Measurements from ENCODE around the gene CACNA1E. TPM values are rescaled to one million over a fixed set of nuclear protein-coding genes. Genes with fewer than 3 reads are reported as not detected.

The CACNA1E gene
- total and polyA plus RNA-seq, 10 donors, result 0.02 to 6.1 (median 1.2) TPM

GRCh38 chr1:181763736-181764135 lies 280.4 kb downstream of the CACNA1E start:
- TF ChIP-seq POLR2A (IDR thresholded peaks at IDR 0.05), result no peak
- TF ChIP-seq POLR2AphosphoS5 (IDR thresholded peaks at IDR 0.05), result no peak
- TF ChIP-seq CTCF (IDR thresholded peaks at IDR 0.05 in 8 of 11, conservative IDR thresholded peaks at IDR 0.05 in 3 of 11), result no peak
- Histone ChIP-seq H3K9me3 (no peaks in the 10 kb centered on the region), H3K4me1 (no peaks in the 10 kb centered on the region), H3K27me3 (replicated peaks in 1 of 7) (peaks cover 0 to 7% (median 0%) of the 10 kb centered on the region in 7 donors), H3K36me3 (no peaks in the 10 kb centered on the region), H3K27ac (no peak overlapping the region), H3K4me3 (no peak overlapping the region)
- intact Hi-C loops (cut with DNase I; ENCODE audit: low total_unique reads), result no loop called here
- DNase-seq, result no peak

DNA sequence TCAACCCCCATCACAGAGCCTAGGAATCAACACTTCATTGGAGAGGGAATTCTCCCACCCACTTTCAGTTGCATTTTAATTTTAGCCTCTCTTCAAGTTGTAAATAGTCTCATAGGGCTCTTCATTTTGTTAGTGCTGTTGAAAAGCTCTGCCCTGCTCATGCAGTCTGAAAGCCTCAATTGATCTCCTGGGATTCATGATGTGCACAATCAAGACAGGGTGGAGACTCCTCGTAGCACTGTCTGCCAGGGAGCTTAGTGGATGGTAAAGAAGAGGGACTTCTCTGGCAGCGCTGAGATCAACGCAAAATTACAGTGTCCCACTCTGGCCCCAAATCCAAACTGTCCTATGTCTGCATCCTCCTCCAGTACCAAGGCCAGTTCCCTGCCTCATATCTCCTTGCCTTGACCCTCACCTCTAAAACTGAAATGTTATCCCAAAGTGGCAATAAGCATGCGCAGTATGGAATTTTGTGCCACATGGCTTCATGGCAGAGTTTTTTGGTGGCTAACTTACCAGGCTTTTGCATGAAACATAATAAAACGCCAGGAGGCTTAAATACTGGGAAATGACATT lies 282.2 kb downstream of the CACNA1E start:
- H3K36me3 ChIP-seq, result no peaks in the 10 kb centered on the region
- no peak for TF ChIP-seq POLR2AphosphoS5 (IDR thresholded peaks at IDR 0.05)
- no peak for TF ChIP-seq CTCF (IDR thresholded peaks at IDR 0.05 in 8 of 11, conservative IDR thresholded peaks at IDR 0.05 in 3 of 11)
- TF ChIP-seq POLR2A (IDR thresholded peaks at IDR 0.05), result no peak
- no peak overlapping the region for H3K27ac ChIP-seq
- no peak overlapping the region for H3K4me3 ChIP-seq
- no peaks in the 10 kb centered on the region for H3K9me3 ChIP-seq
- DNase-seq, result no peak
- no peaks in the 10 kb centered on the region for H3K4me1 ChIP-seq
- intact Hi-C loops (cut with DNase I; ENCODE audit: low total_unique reads), result no loop called here
- H3K27me3 ChIP-seq (replicated peaks in 1 of 7), result peaks cover 0 to 7% (median 0%) of the 10 kb centered on the region in 7 donors
- WGBS, 5 donors, result 62 to 87% (median 72%) methylated on average over 5 of the region's 5 CpGs

DNA sequence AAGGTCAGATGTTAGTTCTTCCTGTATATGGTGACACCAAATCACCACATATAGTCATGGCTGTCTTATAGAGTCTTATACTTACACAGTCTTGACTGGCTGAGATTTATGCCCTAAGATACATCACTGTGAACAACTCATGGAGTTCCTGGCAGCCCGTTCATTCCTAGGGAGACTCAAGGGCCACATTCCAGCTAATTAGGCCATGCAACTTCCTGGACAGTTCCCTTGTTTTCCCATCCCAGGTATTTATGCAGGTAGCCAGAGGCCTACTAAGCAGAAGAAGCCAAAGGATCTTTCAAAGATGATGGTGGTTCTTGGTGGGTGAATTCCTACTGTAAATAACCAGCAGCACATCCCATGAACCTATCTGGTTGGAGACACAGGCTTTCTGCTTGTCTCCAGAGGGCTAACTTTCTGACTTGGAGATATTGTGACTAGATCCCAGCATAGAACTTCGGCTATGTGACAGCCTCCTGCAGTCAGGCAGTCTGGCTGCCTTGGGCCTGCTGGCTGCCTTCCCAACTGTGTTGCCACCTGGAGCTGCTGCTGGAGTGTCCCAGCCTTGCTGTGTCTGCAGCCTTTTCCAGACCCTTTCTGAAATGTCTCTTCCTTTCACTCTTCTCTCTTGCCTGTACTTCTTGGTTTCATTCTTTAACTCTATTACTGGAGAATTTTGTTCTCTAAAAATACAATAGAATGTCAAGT lies 283.8 kb downstream of the CACNA1E start:
- no peak overlapping the region for H3K27ac ChIP-seq
- WGBS, 5 donors, result 52 to 83% (median 76%) methylated on average over 2 of the region's 2 CpGs
- no peaks in the 10 kb centered on the region for H3K36me3 ChIP-seq
- TF ChIP-seq CTCF (IDR thresholded peaks at IDR 0.05 in 8 of 11, conservative IDR thresholded peaks at IDR 0.05 in 3 of 11) (no peak), POLR2A (IDR thresholded peaks at IDR 0.05) (no peak), POLR2AphosphoS5 (IDR thresholded peaks at IDR 0.05) (no peak)
- peaks cover 0 to 7% (median 0%) of the 10 kb centered on the region in 7 donors for H3K27me3 ChIP-seq (replicated peaks in 1 of 7)
- H3K4me3 ChIP-seq, result no peak overlapping the region
- intact Hi-C loops (cut with DNase I; ENCODE audit: low total_unique reads), result no loop called here
- H3K9me3 ChIP-seq, result no peaks in the 10 kb centered on the region
- no peaks in the 10 kb centered on the region for H3K4me1 ChIP-seq
- DNase-seq, result no peak

- Histone ChIP-seq H3K36me3 (no peaks in the 10 kb centered on the region), H3K9me3 (no peaks in the 10 kb centered on the region), H3K4me1 (no peaks in the 10 kb centered on the region), H3K27me3 (replicated peaks in 1 of 7) (peaks cover 0 to under 1% (median 0%) of the 10 kb centered on the region in 7 donors), H3K27ac (no peak overlapping the region), H3K4me3 (no peak overlapping the region)
- TF ChIP-seq POLR2AphosphoS5 (IDR thresholded peaks at IDR 0.05), result no peak
- no peak for TF ChIP-seq CTCF (IDR thresholded peaks at IDR 0.05 in 8 of 11, conservative IDR thresholded peaks at IDR 0.05 in 3 of 11)
- no peak for TF ChIP-seq POLR2A (IDR thresholded peaks at IDR 0.05)
- 56 to 74% (median 60%) methylated on average over 3 of the region's 3 CpGs for WGBS, 5 donors
- intact Hi-C loops (cut with DNase I; ENCODE audit: low total_unique reads), result no loop called here
- DNase-seq, result no peak
These were observed 285.1 kb downstream of the CACNA1E start for GRCh38 chr1:181768211-181768929.

All from spleen (tissue), 11 donors.